NCI-H774 (cell line): ENCODE measurements around the gene SRGAP2C.
"Not testable (repeated sequence)": the region's sequence is repeated elsewhere in the genome, so short reads cannot be mapped to it uniquely, and the experiment has no call there.

ENCODE experiments used
- DNase-seq: peaks from one replicate; lab custom pipeline; 2025; lab: John Stamatoyannopoulos, UW

The SRGAP2C gene

GRCh38 chr1:121184290-121185127 lies at the start of gene SRGAP2C, which contains the start of gene FAM72B:
Gene SRGAP2C, plus strand, starts transcription at chr1:121184975. Its CDS starts 2,472 bp downstream, at chr1:121187447.
Gene FAM72B, minus strand, starts transcription at chr1:121184340. Its CDS starts 851 bp downstream, at chr1:121183489.
- peak; percentile 98 for DNase-seq

GRCh38 chr1:121140393-121140792 lies 44.4 kb upstream of the SRGAP2C start:
- DNase-seq = not testable (repeated sequence)

- not testable (repeated sequence) for DNase-seq
Observed at GRCh38 chr1:121148489-121149190, 36.1 kb upstream of the SRGAP2C start.

GRCh38 chr1:121151294-121151693 lies 33.5 kb upstream of the SRGAP2C start:
- DNase-seq = not testable (repeated sequence)

- not testable (repeated sequence) for DNase-seq
Observed at GRCh38 chr1:121152788-121153187, 32.0 kb upstream of the SRGAP2C start.

GRCh38 chr1:121154811-121155210 lies 30.0 kb upstream of the SRGAP2C start:
- not testable (repeated sequence) for DNase-seq

GRCh38 chr1:121155671-121156358 lies 29.0 kb upstream of the SRGAP2C start:
- DNase-seq = not testable (repeated sequence)

- not testable (repeated sequence) for DNase-seq
Observed at GRCh38 chr1:121156958-121157603, 27.7 kb upstream of the SRGAP2C start.

GRCh38 chr1:121157609-121158008 lies 27.2 kb upstream of the SRGAP2C start:
- DNase-seq = not testable (repeated sequence)

- not testable (repeated sequence) for DNase-seq
Observed at GRCh38 chr1:121160118-121160517, 24.7 kb upstream of the SRGAP2C start.

- DNase-seq = not testable (repeated sequence)
Observed at GRCh38 chr1:121161199-121161901, 23.4 kb upstream of the SRGAP2C start.

- DNase-seq = not testable (repeated sequence)
Observed at GRCh38 chr1:121163850-121164757, 20.7 kb upstream of the SRGAP2C start.

GRCh38 chr1:121165296-121165695 lies 19.5 kb upstream of the SRGAP2C start:
- not testable (repeated sequence) for DNase-seq

GRCh38 chr1:121167225-121167738 lies 17.5 kb upstream of the SRGAP2C start:
- not testable (repeated sequence) for DNase-seq

- not testable (repeated sequence) for DNase-seq
Observed at GRCh38 chr1:121168152-121168668, 16.6 kb upstream of the SRGAP2C start.

- not testable (repeated sequence) for DNase-seq
Observed at GRCh38 chr1:121176649-121177048, 8.1 kb upstream of the SRGAP2C start.

- not testable (repeated sequence) for DNase-seq
Observed at GRCh38 chr1:121178197-121178596, 6.6 kb upstream of the SRGAP2C start.

- DNase-seq = not testable (repeated sequence)
Observed at GRCh38 chr1:121183867-121184266, 908 bp upstream of the SRGAP2C start.

- DNase-seq = not testable (repeated sequence)
Observed at GRCh38 chr1:121185140-121185708, 449 bp downstream of the SRGAP2C start.
